ENCODE data around the gene DMRTB1.
"Not testable (repeated sequence)": the region's sequence is repeated elsewhere in the genome, so short reads cannot be mapped to it uniquely, and the experiment has no call there.

DMRTB1 gene

GRCh38 chr1:53432611-53433010 lies 26.6 kb upstream of the DMRTB1 start:
- Histone ChIP-seq H3K4me1 (ENCODE audit: control insufficient read depth, low read length) (no peaks in the 10 kb centered on the region; the same call in 1 of the 2 replicates), H3K27me3 (ENCODE audit: control insufficient read depth, low read length) (peaks cover 25% of the 10 kb centered on the region), H3F3A (ENCODE audit: control insufficient read depth, insufficient read depth) (no peaks in the 10 kb centered on the region), H3K27ac (ENCODE audit: low read depth, low read length) (no peak overlapping the region), H3K4me2 (ENCODE audit: low read length) (no peak overlapping the region), H3K9me2 (replicated peaks; ENCODE audit: control insufficient read depth, low read length) (no peaks in the 10 kb centered on the region), H4K20me1 (ENCODE audit: control insufficient read depth, insufficient read depth, low read depth, low read length) (no peaks in the 10 kb centered on the region), H3K36me3 (ENCODE audit: control insufficient read depth, low read length) (no peaks in the 10 kb centered on the region), H3K79me2 (ENCODE audit: control insufficient read depth, low read length) (no peaks in the 10 kb centered on the region), H3K9me3 (ENCODE audit: control insufficient read depth, insufficient read depth, low read length) (no peaks in the 10 kb centered on the region), H3K4me3 (ENCODE audit: low read length) (no peak overlapping the region)
- TF ChIP-seq EZH2phosphoT487 (IDR thresholded peaks at IDR 0.05; ENCODE audit: borderline replicate concordance, low read length): no peak
- TF ChIP-seq CTCF (IDR thresholded peaks at IDR 0.05; ENCODE audit: low read depth, low read length, poor library complexity, severe bottlenecking): no peak

GRCh38 chr1:53434405-53435007 lies 24.7 kb upstream of the DMRTB1 start:
- not testable (repeated sequence) for H3K27ac ChIP-seq (ENCODE audit: low read depth, low read length); H3K9me2 ChIP-seq (replicated peaks; ENCODE audit: control insufficient read depth, low read length); H3F3A ChIP-seq (ENCODE audit: control insufficient read depth, insufficient read depth); H3K4me1 ChIP-seq (ENCODE audit: control insufficient read depth, low read length); H3K9me3 ChIP-seq (ENCODE audit: control insufficient read depth, insufficient read depth, low read length); H3K36me3 ChIP-seq (ENCODE audit: control insufficient read depth, low read length); H4K20me1 ChIP-seq (ENCODE audit: control insufficient read depth, insufficient read depth, low read depth, low read length); H3K4me3 ChIP-seq (ENCODE audit: low read length); H3K79me2 ChIP-seq (ENCODE audit: control insufficient read depth, low read length); H3K4me2 ChIP-seq (ENCODE audit: low read length)
- peaks cover 25% of the 10 kb centered on the region for H3K27me3 ChIP-seq (ENCODE audit: control insufficient read depth, low read length)

GRCh38 chr1:53435151-53435550 lies 24.0 kb upstream of the DMRTB1 start:
- Histone ChIP-seq H3K36me3 (ENCODE audit: control insufficient read depth, low read length) (no peaks in the 10 kb centered on the region), H3K9me3 (ENCODE audit: control insufficient read depth, insufficient read depth, low read length) (no peaks in the 10 kb centered on the region), H3K4me1 (ENCODE audit: control insufficient read depth, low read length) (no peaks in the 10 kb centered on the region; the same call in 1 of the 2 replicates), H3K27ac (ENCODE audit: low read depth, low read length) (no peak overlapping the region), H3K27me3 (ENCODE audit: control insufficient read depth, low read length) (peaks cover 22% of the 10 kb centered on the region), H3K9me2 (replicated peaks; ENCODE audit: control insufficient read depth, low read length) (no peaks in the 10 kb centered on the region), H3K4me2 (ENCODE audit: low read length) (no peak overlapping the region), H3K79me2 (ENCODE audit: control insufficient read depth, low read length) (no peaks in the 10 kb centered on the region), H3F3A (ENCODE audit: control insufficient read depth, insufficient read depth) (no peaks in the 10 kb centered on the region), H3K4me3 (ENCODE audit: low read length) (no peak overlapping the region), H4K20me1 (ENCODE audit: control insufficient read depth, insufficient read depth, low read depth, low read length) (no peaks in the 10 kb centered on the region)
- TF ChIP-seq EZH2phosphoT487 (IDR thresholded peaks at IDR 0.05; ENCODE audit: borderline replicate concordance, low read length): no peak
- no peak for TF ChIP-seq CTCF (IDR thresholded peaks at IDR 0.05; ENCODE audit: low read depth, low read length, poor library complexity, severe bottlenecking)

- Histone ChIP-seq H3K4me3 (ENCODE audit: low read length) (no peak overlapping the region), H3K4me1 (ENCODE audit: control insufficient read depth, low read length) (no peaks in the 10 kb centered on the region), H3K79me2 (ENCODE audit: control insufficient read depth, low read length) (no peaks in the 10 kb centered on the region), H3K4me2 (ENCODE audit: low read length) (no peak overlapping the region), H3K36me3 (ENCODE audit: control insufficient read depth, low read length) (no peaks in the 10 kb centered on the region), H3K9me3 (ENCODE audit: control insufficient read depth, insufficient read depth, low read length) (no peaks in the 10 kb centered on the region), H3F3A (ENCODE audit: control insufficient read depth, insufficient read depth) (no peaks in the 10 kb centered on the region), H3K27ac (ENCODE audit: low read depth, low read length) (no peak overlapping the region), H3K9me2 (replicated peaks; ENCODE audit: control insufficient read depth, low read length) (no peaks in the 10 kb centered on the region), H3K27me3 (ENCODE audit: control insufficient read depth, low read length) (peaks cover 7% of the 10 kb centered on the region), H4K20me1 (ENCODE audit: control insufficient read depth, insufficient read depth, low read depth, low read length) (no peaks in the 10 kb centered on the region)
- TF ChIP-seq EZH2phosphoT487 (IDR thresholded peaks at IDR 0.05; ENCODE audit: borderline replicate concordance, low read length) (no peak), CTCF (IDR thresholded peaks at IDR 0.05; ENCODE audit: low read depth, low read length, poor library complexity, severe bottlenecking) (no peak)
Observed at GRCh38 chr1:53438427-53439336, 20.5 kb upstream of the DMRTB1 start.
